Loucy (cell line): ENCODE results near the gene SERTAD1.
A peak's percentile ranks its signal among the peaks of the same experiment; 100 is the strongest.

Experiments
- EZH2phosphoT487 ChIP-seq: fragments of 200-600 bp; IDR thresholded peaks from 2 replicates; pipeline ENCODE4 v1.6.1; 2018; ENCODE audit warnings: antibody characterized with exemption, mild to moderate bottlenecking, moderate library complexity, borderline replicate concordance
- TF ChIP-seq, protein P1 (sequence below): fragments of 200-600 bp; sonication (generic); conservative IDR thresholded peaks from 2 replicates; pipeline ENCODE4 v1.5.1; 2014; ENCODE audit warnings: mild to moderate bottlenecking, antibody characterized with exemption, low read length

- no peak for TF ChIP-seq EZH2phosphoT487
- TF ChIP-seq, protein P1, sequence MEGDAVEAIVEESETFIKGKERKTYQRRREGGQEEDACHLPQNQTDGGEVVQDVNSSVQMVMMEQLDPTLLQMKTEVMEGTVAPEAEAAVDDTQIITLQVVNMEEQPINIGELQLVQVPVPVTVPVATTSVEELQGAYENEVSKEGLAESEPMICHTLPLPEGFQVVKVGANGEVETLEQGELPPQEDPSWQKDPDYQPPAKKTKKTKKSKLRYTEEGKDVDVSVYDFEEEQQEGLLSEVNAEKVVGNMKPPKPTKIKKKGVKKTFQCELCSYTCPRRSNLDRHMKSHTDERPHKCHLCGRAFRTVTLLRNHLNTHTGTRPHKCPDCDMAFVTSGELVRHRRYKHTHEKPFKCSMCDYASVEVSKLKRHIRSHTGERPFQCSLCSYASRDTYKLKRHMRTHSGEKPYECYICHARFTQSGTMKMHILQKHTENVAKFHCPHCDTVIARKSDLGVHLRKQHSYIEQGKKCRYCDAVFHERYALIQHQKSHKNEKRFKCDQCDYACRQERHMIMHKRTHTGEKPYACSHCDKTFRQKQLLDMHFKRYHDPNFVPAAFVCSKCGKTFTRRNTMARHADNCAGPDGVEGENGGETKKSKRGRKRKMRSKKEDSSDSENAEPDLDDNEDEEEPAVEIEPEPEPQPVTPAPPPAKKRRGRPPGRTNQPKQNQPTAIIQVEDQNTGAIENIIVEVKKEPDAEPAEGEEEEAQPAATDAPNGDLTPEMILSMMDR, result peak; percentile 86
Observed at GRCh38 chr19:40420766-40421765, 4.7 kb downstream of the SERTAD1 start.
